Measurements from ENCODE around the gene CDKN3. TPM values are rescaled to one million over a fixed set of nuclear protein-coding genes. Genes with fewer than 3 reads are reported as not detected.

Gene CDKN3
- total RNA-seq, 1 donor from 2014 or later = 152 TPM

GRCh38 chr14:54465654-54466053, 68.8 kb downstream of the CDKN3 start:
- no peak for DNase-seq (ENCODE audit: low spot score)
- Histone ChIP-seq H3K4me1 (no peaks in the 10 kb centered on the region), H4K20me1 (ENCODE audit: low read depth) (no peaks in the 10 kb centered on the region), H3K79me2 (ENCODE audit: low read depth) (no peaks in the 10 kb centered on the region), H3K27me3 (no peaks in the 10 kb centered on the region), H3K4me2 (no peak overlapping the region), H3K27ac (no peak overlapping the region), H3K9me3 (ENCODE audit: low read depth) (no peaks in the 10 kb centered on the region), H3K4me3 (no peak overlapping the region), H3F3A (ENCODE audit: low read depth) (no peaks in the 10 kb centered on the region), H3K9ac (no peak overlapping the region), H3K36me3 (no peaks in the 10 kb centered on the region), H2AFZ (replicated peaks) (no peak overlapping the region)
- H3K9me3 Mint-ChIP-seq = peaks cover 9% of the 10 kb centered on the region
- H3K27me3 Mint-ChIP-seq (ENCODE audit: insufficient read depth, low read depth) = peaks cover 4% of the 10 kb centered on the region
- H3K4me1 Mint-ChIP-seq = no peaks in the 10 kb centered on the region
- peaks cover 8% of the 10 kb centered on the region for H3K36me3 Mint-ChIP-seq
- TF ChIP-seq EZH2 (IDR thresholded peaks at IDR 0.05) (no peak), CTCF (IDR thresholded peaks at IDR 0.05) (no peak), EZH2phosphoT487 (IDR thresholded peaks at IDR 0.05) (no peak)
- no peak overlapping the region for H3K4me3 Mint-ChIP-seq
- no peak overlapping the region for H3K27ac Mint-ChIP-seq

- Mint-ChIP-seq H3K27ac (no peak overlapping the region), H3K9me3 (peaks cover 9% of the 10 kb centered on the region), H3K4me1 (peaks cover 3% of the 10 kb centered on the region), H3K27me3 (ENCODE audit: insufficient read depth, low read depth) (peaks cover 4% of the 10 kb centered on the region), H3K4me3 (no peak overlapping the region), H3K36me3 (peaks cover 10% of the 10 kb centered on the region)
- Histone ChIP-seq H3K4me2 (no peak overlapping the region), H3K4me3 (no peak overlapping the region), H4K20me1 (ENCODE audit: low read depth) (peaks cover 4% of the 10 kb centered on the region), H3K79me2 (ENCODE audit: low read depth) (no peaks in the 10 kb centered on the region), H3K27ac (no peak overlapping the region), H3F3A (ENCODE audit: low read depth) (peaks cover 8% of the 10 kb centered on the region), H3K36me3 (no peaks in the 10 kb centered on the region), H3K9me3 (ENCODE audit: low read depth) (no peaks in the 10 kb centered on the region), H3K9ac (no peak overlapping the region), H3K4me1 (peaks cover 5% of the 10 kb centered on the region), H2AFZ (replicated peaks) (no peak overlapping the region), H3K27me3 (no peaks in the 10 kb centered on the region)
- no peak for DNase-seq (ENCODE audit: low spot score)
- TF ChIP-seq EZH2 (IDR thresholded peaks at IDR 0.05) (no peak), EZH2phosphoT487 (IDR thresholded peaks at IDR 0.05) (no peak), CTCF (IDR thresholded peaks at IDR 0.05) (no peak)
Measured at GRCh38 chr14:54467280-54467679, 70.5 kb downstream of the CDKN3 start.

Other genes with a start within 250 kb of the CDKN3 start
- gene CNIH1, start 44.4 kb downstream of the CDKN3 start, total RNA-seq (ENCODE audit: low replicate concordance) = 192 and 205 TPM in 2 replicates
- gene GMFB, start 92.0 kb downstream of the CDKN3 start, total RNA-seq (ENCODE audit: low replicate concordance) = 108 and 172 TPM in 2 replicates
- 29.6 and 36.1 TPM in 2 replicates for gene CGRRF1, start 112.9 kb downstream of the CDKN3 start, total RNA-seq (ENCODE audit: low replicate concordance)
- gene SAMD4A, start 170.1 kb downstream of the CDKN3 start, total RNA-seq (ENCODE audit: low replicate concordance) = 4.3 and 4.6 TPM in 2 replicates